Fibroblast of lung (primary cell): ENCODE data around the gene IL21R. TPM values are rescaled to one million over a fixed set of nuclear protein-coding genes. Genes with fewer than 3 reads are reported as not detected.

Experiments
- DNase-seq, 2 donors: peaks; one replicate each; pipeline versions ENCODE4 v3.0.0 to v3.0.0-alpha.2; 2010; ENCODE audit warnings: low read depth in 2 of 2
- H2AFZ ChIP-seq: 2 replicates; pipeline ENCODE4 v1.5.1; 2012; ENCODE audit warnings: low read length, control low read depth, inconsistent platforms
- H3K27ac ChIP-seq: 2 replicates; pipeline ENCODE4 v1.5.1; 2011; ENCODE audit warnings: low read length, control low read depth; ENCODE audit not compliant: insufficient read depth
- H3K27me3 ChIP-seq: 2 replicates; pipeline ENCODE4 v1.5.1; 2011; ENCODE audit warnings: mild to moderate bottlenecking, low read length; ENCODE audit not compliant: control insufficient read depth, insufficient read depth
- H3K36me3 ChIP-seq: 2 replicates; pipeline ENCODE4 v1.5.1; 2011; ENCODE audit warnings: low read length; ENCODE audit not compliant: control insufficient read depth, insufficient read depth
- H3K4me1 ChIP-seq: 2 replicates; pipeline ENCODE4 v1.5.1; 2011; ENCODE audit warnings: low read length; ENCODE audit not compliant: control insufficient read depth, insufficient read depth; ENCODE audit errors: extremely low read depth
- H3K4me2 ChIP-seq: 2 replicates; pipeline ENCODE4 v1.5.1; 2011; ENCODE audit warnings: low read length, control low read depth; ENCODE audit not compliant: insufficient read depth; ENCODE audit errors: extremely low read depth
- H3K4me3 ChIP-seq, 4 experiments: fragments of 200-600 bp in 1 of 4; sonication (generic) in 1 of 4; replicated peaks in 1 of 4; 2 replicates each; pipeline ENCODE4 v1.5.1; 2011 to 2016; ENCODE audit warnings: low read length in 4 of 4, low read depth in 3 of 4, mild to moderate bottlenecking in 3 of 4, control low read depth in 2 of 4, inconsistent platforms in 1 of 4, mixed read lengths in 1 of 4; ENCODE audit not compliant: insufficient read depth in 1 of 4; ENCODE audit errors: control extremely low read depth in 1 of 4
- H3K79me2 ChIP-seq: 2 replicates; pipeline ENCODE4 v1.5.1; 2012; ENCODE audit warnings: mild to moderate bottlenecking, low read length, inconsistent platforms; ENCODE audit not compliant: control insufficient read depth, insufficient read depth
- H3K9ac ChIP-seq: 2 replicates; pipeline ENCODE4 v1.5.1; 2011; ENCODE audit warnings: mild to moderate bottlenecking, low read length, control low read depth; ENCODE audit not compliant: insufficient read depth
- H3K9me3 ChIP-seq: 2 replicates; pipeline ENCODE4 v1.5.1; 2012; ENCODE audit warnings: low read depth, low read length; ENCODE audit not compliant: control insufficient read depth, insufficient read depth
- H4K20me1 ChIP-seq: 2 replicates; pipeline ENCODE4 v1.5.1; 2011; ENCODE audit warnings: low read length; ENCODE audit not compliant: control insufficient read depth, insufficient read depth; ENCODE audit errors: extremely low read depth
- EZH2 ChIP-seq: IDR thresholded peaks from 2 replicates; pipeline ENCODE4 v1.5.1; 2012; ENCODE audit warnings: low read length, control low read depth, mild to moderate bottlenecking; ENCODE audit errors: missing control alignments
- polyA plus RNA-seq, 2 donors: library from polyadenylated mRNA; depleted of rRNA in 1 of 2; stranded (reverse) in 1 of 2; unstranded in 1 of 2; fragments of >200 nt; gene quantifications; 2 replicates each; pipeline ENCODE4 v1.2.1, GENCODE V29; 2011 to 2012; ENCODE audit warnings: missing spikeins in 1 of 2
- total RNA-seq: library from RNA; depleted of rRNA; stranded (reverse); fragments of >200 nt; gene quantifications from 2 replicates; pipeline ENCODE4 v1.2.1, GENCODE V29; 2014
- TF ChIP-seq, protein P1 (sequence below), 2 donors: IDR thresholded peaks in 1 of 2; conservative IDR thresholded peaks in 1 of 2; 1 replicate in 1 of 2; 2 replicates in 1 of 2; pipeline ENCODE4 v1.5.1; 2011 to 2012; ENCODE audit warnings: low read length in 2 of 2, control low read depth in 1 of 2, inconsistent platforms in 1 of 2, low read depth in 1 of 2, mild to moderate bottlenecking in 1 of 2

IL21R gene
- total and polyA plus RNA-seq, 2 donors (not counting 1 experiment from before 2014, with no cell fraction given), result 0.95 to 7.4 TPM

DNA sequence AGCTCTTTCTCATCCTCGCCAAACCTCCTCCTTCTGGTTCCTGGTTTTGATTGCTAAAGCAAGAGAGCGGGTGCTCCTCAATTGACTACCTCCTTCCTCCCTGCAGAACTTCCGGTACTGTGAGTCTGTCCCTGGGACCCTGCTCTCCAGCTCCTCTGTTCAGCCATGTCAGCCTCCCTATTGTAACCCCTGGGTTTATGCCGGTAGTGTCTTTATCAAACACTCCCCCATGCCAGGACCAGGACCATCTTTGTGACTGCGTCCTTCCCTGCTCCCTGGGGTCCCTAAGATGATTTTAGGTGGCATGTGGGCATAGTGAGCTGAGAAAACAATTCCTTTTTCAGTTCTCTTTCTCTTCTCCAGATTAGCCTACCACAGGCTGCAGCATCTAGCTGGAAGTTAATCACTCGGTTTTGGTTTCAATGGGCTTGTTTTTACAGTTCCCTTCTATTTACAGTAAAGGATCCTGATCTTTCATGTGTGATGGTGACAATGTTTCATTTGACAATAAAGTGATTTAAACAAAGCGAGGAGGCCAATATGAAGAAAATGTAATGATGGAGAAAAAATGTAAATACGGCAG is 27.7 kb upstream of the IL21R start:
- H3K79me2 ChIP-seq, result no peaks in the 10 kb centered on the region
- no peak overlapping the region for H3K9ac ChIP-seq
- DNase-seq, result no peak
- no peaks in the 10 kb centered on the region for H4K20me1 ChIP-seq
- H3K4me1 ChIP-seq, result peaks cover 3% of the 10 kb centered on the region
- H3K27ac ChIP-seq, result no peak overlapping the region
- H2AFZ ChIP-seq, result peak overlapping the region; percentile 24
- H3K36me3 ChIP-seq, result no peaks in the 10 kb centered on the region
- H3K27me3 ChIP-seq, result peaks cover 5% of the 10 kb centered on the region
- no peaks in the 10 kb centered on the region for H3K9me3 ChIP-seq
- H3K4me3 ChIP-seq, result no peak overlapping the region
- H3K4me2 ChIP-seq, result peak overlapping the region; percentile 32
- TF ChIP-seq EZH2, result no peak
- TF ChIP-seq, protein P1, sequence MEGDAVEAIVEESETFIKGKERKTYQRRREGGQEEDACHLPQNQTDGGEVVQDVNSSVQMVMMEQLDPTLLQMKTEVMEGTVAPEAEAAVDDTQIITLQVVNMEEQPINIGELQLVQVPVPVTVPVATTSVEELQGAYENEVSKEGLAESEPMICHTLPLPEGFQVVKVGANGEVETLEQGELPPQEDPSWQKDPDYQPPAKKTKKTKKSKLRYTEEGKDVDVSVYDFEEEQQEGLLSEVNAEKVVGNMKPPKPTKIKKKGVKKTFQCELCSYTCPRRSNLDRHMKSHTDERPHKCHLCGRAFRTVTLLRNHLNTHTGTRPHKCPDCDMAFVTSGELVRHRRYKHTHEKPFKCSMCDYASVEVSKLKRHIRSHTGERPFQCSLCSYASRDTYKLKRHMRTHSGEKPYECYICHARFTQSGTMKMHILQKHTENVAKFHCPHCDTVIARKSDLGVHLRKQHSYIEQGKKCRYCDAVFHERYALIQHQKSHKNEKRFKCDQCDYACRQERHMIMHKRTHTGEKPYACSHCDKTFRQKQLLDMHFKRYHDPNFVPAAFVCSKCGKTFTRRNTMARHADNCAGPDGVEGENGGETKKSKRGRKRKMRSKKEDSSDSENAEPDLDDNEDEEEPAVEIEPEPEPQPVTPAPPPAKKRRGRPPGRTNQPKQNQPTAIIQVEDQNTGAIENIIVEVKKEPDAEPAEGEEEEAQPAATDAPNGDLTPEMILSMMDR (conservative IDR thresholded peaks at IDR 0.05 in 1 of 2, IDR thresholded peaks at IDR 0.05 in 1 of 2; ENCODE audit: low read depth in 1 of 2, low read length in 2 of 2), result no peak

GRCh38 chr16:27374804-27375425 is 27.1 kb upstream of the IL21R start:
- H3K27me3 ChIP-seq, result peaks cover 5% of the 10 kb centered on the region
- H3K27ac ChIP-seq, result no peak overlapping the region
- no peaks in the 10 kb centered on the region for H3K9me3 ChIP-seq
- H4K20me1 ChIP-seq, result no peaks in the 10 kb centered on the region
- H3K4me3 ChIP-seq, result no peak overlapping the region
- peak overlapping the region; percentile 32 for H3K4me2 ChIP-seq
- no peaks in the 10 kb centered on the region for H3K79me2 ChIP-seq
- H3K36me3 ChIP-seq, result no peaks in the 10 kb centered on the region
- H2AFZ ChIP-seq, result peak overlapping the region; percentile 24
- no peak overlapping the region for H3K9ac ChIP-seq
- TF ChIP-seq, protein P1 (conservative IDR thresholded peaks at IDR 0.05 in 1 of 2, IDR thresholded peaks at IDR 0.05 in 1 of 2; ENCODE audit: low read depth in 1 of 2, low read length in 2 of 2), result peak; percentile 55 to 66
- TF ChIP-seq EZH2, result no peak
- H3K4me1 ChIP-seq, result peaks cover 1% of the 10 kb centered on the region
- DNase-seq, result peak; percentile 77 to 81

DNA sequence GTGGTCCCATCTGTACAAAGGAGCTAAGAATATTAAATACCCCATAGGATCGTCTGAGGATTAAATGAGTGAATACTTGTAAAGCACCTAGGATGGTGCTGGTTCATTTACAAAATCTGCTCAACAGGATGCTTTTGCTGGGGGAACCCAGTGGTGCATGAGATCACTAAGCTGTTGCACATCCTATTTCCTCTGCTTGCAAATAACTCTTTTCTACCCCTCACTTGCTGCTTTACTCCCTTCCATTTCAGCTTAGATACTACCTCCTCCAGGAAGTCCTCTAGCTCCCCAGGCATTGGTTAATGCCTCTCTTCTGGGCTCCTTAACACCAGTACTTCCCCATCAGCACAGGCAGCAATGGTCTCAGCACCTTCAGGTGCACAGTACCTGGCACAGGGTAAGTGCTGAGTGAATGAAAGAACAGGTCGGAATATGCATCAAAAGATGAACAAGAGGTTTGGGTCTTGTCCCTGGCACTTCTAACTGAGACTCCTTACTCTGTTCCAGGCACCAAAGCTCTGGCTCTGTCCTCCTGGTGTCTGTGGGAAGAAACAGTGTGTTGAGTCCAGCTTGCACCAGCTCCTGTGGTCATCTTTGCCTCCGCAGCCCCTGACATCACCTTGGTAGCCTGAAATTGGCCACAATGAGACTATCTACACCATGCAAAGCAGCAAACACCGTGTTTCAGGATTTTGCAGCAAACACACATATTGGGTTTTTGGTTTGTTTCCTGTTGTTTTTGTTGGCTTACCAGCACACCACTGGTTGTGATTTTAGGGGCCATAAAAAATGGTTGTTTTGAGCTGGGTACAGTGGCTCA is 24.1 kb upstream of the IL21R start:
- Histone ChIP-seq H3K79me2 (no peaks in the 10 kb centered on the region), H3K27ac (no peak overlapping the region), H3K4me2 (no peak overlapping the region), H3K4me1 (no peaks in the 10 kb centered on the region), H3K4me3 (no peak overlapping the region), H3K27me3 (peaks cover 5% of the 10 kb centered on the region), H3K36me3 (no peaks in the 10 kb centered on the region), H3K9me3 (no peaks in the 10 kb centered on the region), H4K20me1 (no peaks in the 10 kb centered on the region), H3K9ac (no peak overlapping the region), H2AFZ (no peak overlapping the region)
- no peak for TF ChIP-seq EZH2
- TF ChIP-seq, protein P1 (conservative IDR thresholded peaks at IDR 0.05 in 1 of 2, IDR thresholded peaks at IDR 0.05 in 1 of 2; ENCODE audit: low read depth in 1 of 2, low read length in 2 of 2), result no peak
- no peak for DNase-seq
